Superior temporal gyrus (tissue), 1 donor: ENCODE measurements around the gene EXOC2.
A peak's percentile ranks its signal among the peaks of the same experiment; 100 is the strongest.

Experiments
- DNase-seq: peaks from one replicate; pipeline ENCODE4 v3.0.0-alpha.2; 2016; ENCODE audit errors: extremely low spot score

Gene EXOC2

GRCh38 chr6:692858-693722 is at the start of gene EXOC2:
Gene EXOC2, minus strand, starts transcription at chr6:693139. Its CDS starts 55,321 bp downstream, at chr6:637818.
- DNase-seq, result peak; percentile 86

- DNase-seq, result no peak
These were observed 48.7 kb upstream of the EXOC2 start for GRCh38 chr6:741410-742339.

GRCh38 chr6:736657-737446 is 43.9 kb upstream of the EXOC2 start:
- DNase-seq, result no peak

- DNase-seq, result no peak
These were observed 40.7 kb upstream of the EXOC2 start for GRCh38 chr6:733431-734219.

- DNase-seq, result no peak
These were observed 39.0 kb upstream of the EXOC2 start for GRCh38 chr6:731924-732323.

GRCh38 chr6:729606-730320 is 36.8 kb upstream of the EXOC2 start:
- no peak for DNase-seq

- DNase-seq, result peak; percentile 75
These were observed 34.9 kb upstream of the EXOC2 start for GRCh38 chr6:727856-728255.

GRCh38 chr6:723540-723939 is 30.6 kb upstream of the EXOC2 start:
- no peak for DNase-seq

GRCh38 chr6:722608-723007 is 29.7 kb upstream of the EXOC2 start:
- DNase-seq, result no peak

GRCh38 chr6:722077-722524 is 29.2 kb upstream of the EXOC2 start:
- peak; percentile 85 for DNase-seq

- DNase-seq, result no peak
These were observed 25.4 kb upstream of the EXOC2 start for GRCh38 chr6:718345-718744.

- DNase-seq, result no peak
These were observed 24.2 kb upstream of the EXOC2 start for GRCh38 chr6:717135-717534.

- no peak for DNase-seq
These were observed 23.0 kb upstream of the EXOC2 start for GRCh38 chr6:715709-716491.

GRCh38 chr6:714100-714499 is 21.2 kb upstream of the EXOC2 start:
- no peak for DNase-seq

- no peak for DNase-seq
These were observed 20.4 kb upstream of the EXOC2 start for GRCh38 chr6:713351-713750.

- no peak for DNase-seq
These were observed 19.9 kb upstream of the EXOC2 start for GRCh38 chr6:712805-713204.

- no peak for DNase-seq
These were observed 19.0 kb upstream of the EXOC2 start for GRCh38 chr6:711925-712324.

GRCh38 chr6:710601-711571 is 17.9 kb upstream of the EXOC2 start:
- DNase-seq, result peak; percentile 55
